Astrocyte (in vitro differentiated cells and primary cell): ENCODE measurements around the gene NIP7.

ENCODE experiments used
- EZH2 ChIP-seq: IDR thresholded peaks from 2 replicates; pipeline ENCODE4 v1.6.1; 2012; ENCODE audit warnings: mild to moderate bottlenecking, low read length, inconsistent platforms; ENCODE audit not compliant: insufficient read depth
- TF ChIP-seq, protein P1 (sequence below): IDR thresholded peaks from 2 replicates; pipeline ENCODE4 v1.5.1; 2011; ENCODE audit warnings: low read depth, mild to moderate bottlenecking, inconsistent platforms, low read length, moderate library complexity; ENCODE audit not compliant: insufficient read depth

GRCh38 chr16:69340095-69340644, 598 bp downstream of the NIP7 start:
- no peak for TF ChIP-seq EZH2
- TF ChIP-seq, protein P1, sequence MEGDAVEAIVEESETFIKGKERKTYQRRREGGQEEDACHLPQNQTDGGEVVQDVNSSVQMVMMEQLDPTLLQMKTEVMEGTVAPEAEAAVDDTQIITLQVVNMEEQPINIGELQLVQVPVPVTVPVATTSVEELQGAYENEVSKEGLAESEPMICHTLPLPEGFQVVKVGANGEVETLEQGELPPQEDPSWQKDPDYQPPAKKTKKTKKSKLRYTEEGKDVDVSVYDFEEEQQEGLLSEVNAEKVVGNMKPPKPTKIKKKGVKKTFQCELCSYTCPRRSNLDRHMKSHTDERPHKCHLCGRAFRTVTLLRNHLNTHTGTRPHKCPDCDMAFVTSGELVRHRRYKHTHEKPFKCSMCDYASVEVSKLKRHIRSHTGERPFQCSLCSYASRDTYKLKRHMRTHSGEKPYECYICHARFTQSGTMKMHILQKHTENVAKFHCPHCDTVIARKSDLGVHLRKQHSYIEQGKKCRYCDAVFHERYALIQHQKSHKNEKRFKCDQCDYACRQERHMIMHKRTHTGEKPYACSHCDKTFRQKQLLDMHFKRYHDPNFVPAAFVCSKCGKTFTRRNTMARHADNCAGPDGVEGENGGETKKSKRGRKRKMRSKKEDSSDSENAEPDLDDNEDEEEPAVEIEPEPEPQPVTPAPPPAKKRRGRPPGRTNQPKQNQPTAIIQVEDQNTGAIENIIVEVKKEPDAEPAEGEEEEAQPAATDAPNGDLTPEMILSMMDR: no peak
